T-helper 2 cell (primary cell): ENCODE measurements around the gene PCBP1.
"Not testable (repeated sequence)": the region's sequence is repeated elsewhere in the genome, so short reads cannot be mapped to it uniquely, and the experiment has no call there.

Experiments used
- DNase-seq, 5 experiments: peaks; one replicate each; pipeline versions ENCODE4 v3.0.0 to v3.0.0-alpha.2; 2012 to 2022

PCBP1 gene

DNA sequence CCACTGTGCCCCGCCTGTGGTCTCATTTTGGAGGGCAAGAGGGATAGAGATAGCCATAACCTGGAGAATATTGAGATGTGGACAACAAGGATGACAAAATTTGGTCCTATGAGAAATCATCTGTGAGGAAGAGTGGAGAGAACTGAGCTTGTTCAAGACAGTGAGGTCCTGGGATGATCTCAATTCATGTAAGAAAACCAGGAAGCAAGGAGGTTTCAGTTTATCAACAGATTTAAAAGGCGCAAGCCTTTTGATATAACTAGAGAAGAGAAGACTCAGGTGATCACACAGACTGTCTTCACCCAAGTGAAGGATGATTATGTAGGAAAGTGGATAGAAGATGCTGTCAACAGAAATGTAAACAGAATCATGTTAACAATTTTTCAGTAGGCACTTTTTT lies 39.1 kb downstream of the PCBP1 start:
- DNase-seq, result no peak

DNA sequence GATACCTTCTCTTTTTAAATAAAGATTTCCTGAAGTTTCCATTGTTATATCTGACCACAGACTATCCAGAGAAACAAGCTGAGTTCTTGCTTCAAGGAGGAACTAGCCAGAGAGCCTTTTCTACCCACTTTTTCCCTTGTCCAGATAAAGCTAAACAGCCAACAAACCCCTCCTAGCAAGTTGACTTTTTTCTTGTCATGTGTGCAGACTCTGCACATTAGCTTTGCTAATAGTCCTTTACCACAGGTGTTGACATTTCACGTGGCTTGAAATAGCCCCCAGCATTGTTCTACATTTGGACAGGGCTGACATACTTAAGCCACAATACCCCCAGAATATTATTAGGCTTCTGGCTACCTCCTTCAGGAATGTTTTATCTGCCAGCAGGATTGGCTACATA lies 40.7 kb downstream of the PCBP1 start:
- DNase-seq, result no peak

DNA sequence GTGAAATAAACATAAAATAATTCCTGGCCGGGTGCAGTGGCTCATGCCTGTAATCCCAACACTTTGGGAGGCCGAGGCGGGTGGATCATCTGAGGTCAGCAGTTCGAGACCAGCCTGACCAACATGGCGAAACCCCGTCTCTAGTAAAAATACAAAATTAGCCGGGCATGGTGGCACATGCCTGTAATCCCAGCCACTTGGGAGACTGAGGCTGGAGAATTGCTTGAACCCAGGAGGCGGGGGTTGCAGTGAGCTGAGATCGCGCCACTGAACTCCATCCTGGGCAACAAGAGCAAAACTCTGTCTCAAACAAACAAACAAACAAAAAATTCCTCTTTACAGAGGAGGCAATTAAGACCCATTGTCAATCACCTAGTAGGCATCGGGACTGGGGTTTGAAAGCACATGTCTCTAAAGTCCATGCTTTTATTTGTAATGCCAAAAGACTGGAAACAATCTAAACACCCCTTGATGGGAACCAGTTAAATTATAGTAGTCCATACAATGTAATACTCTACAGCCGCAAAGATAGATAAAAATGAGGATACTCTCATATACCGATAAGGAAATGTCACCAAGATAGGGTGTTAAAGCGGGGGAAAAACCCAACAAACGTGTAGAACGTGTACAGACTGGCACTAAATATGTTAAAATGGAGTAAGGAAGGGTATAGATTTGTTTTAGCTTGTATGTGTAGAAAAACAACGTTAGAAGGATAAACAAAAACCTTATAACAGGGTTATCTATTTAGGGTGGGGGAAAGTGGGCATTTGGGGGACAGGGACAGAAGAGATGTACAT lies 44.3 kb downstream of the PCBP1 start:
- peak in 1 of 5 experiments; percentile 69 for DNase-seq

DNA sequence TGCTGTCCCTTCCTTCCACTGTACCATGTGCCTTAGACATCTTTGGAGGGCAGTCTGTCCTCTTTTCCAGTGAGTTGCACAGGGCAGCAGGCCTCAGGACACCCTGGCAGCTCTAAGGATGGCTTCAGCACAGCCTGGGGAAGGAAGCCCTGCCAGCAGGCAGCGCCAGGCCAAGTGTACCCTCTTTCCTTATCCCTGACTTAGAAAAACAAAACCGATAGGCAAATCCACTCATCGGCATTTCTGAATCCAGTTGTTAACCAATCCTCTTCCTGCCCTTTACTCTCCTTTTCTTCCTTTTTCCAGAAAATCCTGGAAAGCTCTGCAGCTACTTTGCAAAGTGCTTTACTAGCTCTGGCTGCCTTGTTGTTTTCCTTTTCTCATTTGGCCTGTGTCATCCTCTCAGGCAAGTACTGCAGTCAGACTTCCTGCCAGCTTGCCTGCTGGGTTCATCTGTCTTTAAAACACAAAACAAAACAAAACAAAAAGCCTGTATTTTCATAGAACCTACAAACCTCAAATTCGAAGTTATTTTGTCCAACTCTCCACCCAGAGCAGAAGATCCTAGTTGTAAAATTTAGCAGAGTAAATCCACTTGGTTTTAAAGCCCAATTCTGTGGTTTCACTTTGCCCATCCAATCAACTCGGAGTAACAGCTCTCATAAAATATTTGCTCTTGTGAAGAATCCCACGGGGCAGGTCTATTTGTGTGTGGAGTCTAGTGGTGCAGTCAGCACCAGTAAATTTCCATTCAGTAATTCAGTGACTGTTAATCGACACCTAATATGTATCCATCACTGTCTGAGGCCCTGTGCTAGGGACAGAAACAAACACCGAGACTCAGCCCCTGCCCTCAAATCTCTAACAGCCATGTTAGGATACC lies 45.2 kb downstream of the PCBP1 start:
- peak in 3 of 5 experiments; percentile 24 to 88 (median 41) for DNase-seq

DNA sequence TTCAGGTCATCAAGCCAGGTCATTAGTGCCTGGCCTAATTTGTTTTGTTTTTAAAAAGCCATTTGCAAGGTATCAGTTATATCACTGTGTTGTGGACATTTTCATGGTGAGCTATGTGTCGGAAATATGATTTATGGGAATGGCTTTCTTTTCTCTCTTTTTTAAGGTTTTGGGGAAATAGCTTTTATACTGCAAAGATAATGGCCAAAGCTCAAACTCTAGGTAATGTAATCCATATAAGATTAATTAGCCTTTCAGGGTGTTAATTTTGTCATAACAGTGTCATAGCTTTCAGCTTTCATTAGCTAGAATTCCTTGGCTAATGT lies 45.8 kb downstream of the PCBP1 start:
- DNase-seq, result no peak

DNA sequence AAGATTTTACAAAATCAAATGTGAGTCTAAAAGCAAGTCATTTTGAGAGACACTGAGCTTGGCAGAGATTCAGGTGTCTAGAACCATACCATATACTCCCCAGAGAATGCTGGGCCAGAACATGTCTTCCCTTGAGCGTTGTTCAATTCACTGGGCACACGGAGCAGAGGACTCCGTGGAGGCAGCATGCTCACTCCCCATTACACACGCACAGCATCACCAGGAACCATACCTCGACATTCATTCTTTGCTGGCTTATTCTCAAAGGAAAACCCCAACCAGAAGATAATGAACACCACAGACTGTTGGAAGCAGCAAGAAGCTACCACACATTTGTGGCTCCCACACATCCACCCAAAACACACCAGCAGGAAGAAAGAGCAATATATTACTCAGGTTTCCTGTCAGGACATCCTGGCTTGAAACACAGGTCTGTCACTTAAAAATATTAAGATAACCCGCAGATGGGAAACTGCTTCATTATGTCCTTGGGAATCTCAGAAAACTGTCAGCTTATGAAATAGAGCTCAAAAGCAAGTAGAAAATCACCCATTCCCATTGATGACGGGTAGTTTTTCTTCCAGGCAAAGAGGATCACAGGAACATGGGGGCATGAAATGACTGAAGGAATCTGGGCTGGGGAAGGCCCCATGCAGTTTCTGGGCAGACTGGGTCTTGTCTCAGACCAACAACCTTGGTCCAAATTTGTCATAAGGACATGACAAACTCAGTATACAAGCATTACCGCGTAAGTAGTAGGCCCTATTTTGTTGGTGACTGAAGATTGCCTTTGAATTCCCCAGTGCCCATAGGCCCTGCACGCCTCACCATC lies 46.4 kb downstream of the PCBP1 start:
- peak in 3 of 5 experiments; percentile 29 to 74 (median 68) for DNase-seq

DNA sequence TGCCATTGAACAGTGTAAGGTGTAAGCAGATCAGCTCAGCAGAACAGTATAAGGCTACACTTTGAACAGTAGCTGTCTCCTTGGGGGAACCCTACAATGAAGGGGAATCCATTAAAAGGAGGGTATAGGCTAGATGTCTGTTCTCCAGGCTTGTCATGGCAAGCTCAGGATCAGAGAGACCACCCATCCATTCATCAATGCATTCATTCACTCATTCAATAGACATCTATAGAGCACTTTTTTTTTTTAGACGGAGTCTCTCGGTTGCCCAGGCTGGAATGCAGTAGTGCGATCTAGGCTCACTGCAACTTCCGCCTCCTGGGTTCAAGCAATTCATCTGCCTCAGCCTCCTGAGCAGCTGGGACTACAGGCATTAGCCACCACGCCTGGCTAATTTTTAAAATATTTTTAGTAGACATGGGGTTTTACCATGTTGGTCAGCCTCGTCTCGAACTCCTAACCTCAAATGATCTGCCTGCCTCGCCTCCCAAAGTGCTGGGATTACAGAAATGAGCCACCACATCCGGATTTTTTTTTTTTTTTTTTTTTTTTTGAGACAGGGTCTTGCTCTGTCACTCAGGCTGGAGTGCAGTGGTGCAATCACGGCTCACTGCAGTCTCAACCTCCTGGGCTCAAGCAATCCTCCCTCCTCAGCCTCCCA lies 47.2 kb downstream of the PCBP1 start:
- DNase-seq, result not testable (repeated sequence)
